CD4-positive, alpha-beta T cell treated with Interferon alpha-2 for 1 hour (primary cell): ENCODE data around the gene DCAF4L1.

ENCODE experiments used
- DNase-seq, 2 donors: peaks; one replicate each; pipeline ENCODE4 v3.0.0-alpha.2; 2020 to 2022

Gene DCAF4L1

GRCh38 chr4:41991916-41992767, 10.6 kb downstream of the DCAF4L1 start:
- DNase-seq = no peak

GRCh38 chr4:41992967-41993857, 11.7 kb downstream of the DCAF4L1 start:
- no peak for DNase-seq

GRCh38 chr4:41994461-41994985, 13.0 kb downstream of the DCAF4L1 start:
- no peak for DNase-seq

- no peak for DNase-seq
Observed at GRCh38 chr4:41998019-41998418, 16.5 kb downstream of the DCAF4L1 start.

GRCh38 chr4:41999321-41999720, 17.8 kb downstream of the DCAF4L1 start:
- no peak for DNase-seq

- DNase-seq = no peak
Observed at GRCh38 chr4:42008011-42008786, 26.6 kb downstream of the DCAF4L1 start.

- no peak for DNase-seq
Observed at GRCh38 chr4:42015438-42015837, 33.9 kb downstream of the DCAF4L1 start.

GRCh38 chr4:42018451-42018850, 36.9 kb downstream of the DCAF4L1 start:
- no peak for DNase-seq
